GM19467 (cell line): Measurements from ENCODE around the gene CCBE1.

Source experiments
- ATAC-seq: cut with Tn5 transposase; IDR thresholded peaks from one replicate; pipeline ENCODE4 v1.9.1; 2021; ENCODE audit warnings: mild to moderate bottlenecking, moderate library complexity; ENCODE audit not compliant: unreplicated experiment

CCBE1 gene

DNA sequence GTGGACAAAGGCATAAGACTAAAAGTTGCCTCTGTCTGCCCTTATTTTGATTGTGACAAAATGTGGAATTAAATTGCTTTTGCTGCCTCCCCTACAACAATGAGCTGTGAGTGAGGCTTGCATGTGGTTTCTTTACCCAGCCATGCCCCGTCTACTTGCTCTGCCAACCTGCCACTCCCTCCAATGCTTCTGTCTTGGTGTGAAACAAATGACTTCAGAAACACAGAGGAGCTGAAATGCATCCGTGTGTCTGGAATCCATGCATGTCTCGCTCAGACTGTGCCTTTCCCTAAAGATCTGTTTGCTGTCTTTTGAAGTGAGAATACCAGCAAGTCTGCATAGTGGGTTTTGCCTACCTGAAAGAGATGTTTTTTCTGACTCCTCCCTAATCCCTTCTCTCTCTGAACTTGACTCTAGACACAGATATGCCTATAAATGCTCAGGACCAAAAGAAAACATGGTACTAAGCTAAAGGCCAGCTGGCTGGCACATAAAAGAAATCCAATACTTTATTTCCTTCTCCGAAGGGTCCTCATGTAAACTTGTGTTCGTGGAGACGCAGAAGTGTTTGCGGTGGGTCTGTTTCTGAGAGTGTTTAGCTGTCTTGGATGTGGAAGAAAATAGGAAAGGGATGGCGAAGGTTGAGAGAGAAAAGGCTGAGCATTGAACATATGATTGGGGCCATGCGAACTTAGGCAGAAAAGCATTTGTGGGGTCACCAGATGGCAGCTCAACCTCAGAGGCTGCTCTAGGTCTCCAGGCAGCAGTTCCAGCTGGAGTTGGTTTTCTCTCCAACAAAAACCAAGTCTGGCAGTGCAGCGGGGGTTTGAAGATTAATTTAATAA lies 120.5 kb downstream of the CCBE1 start:
- no peak for ATAC-seq

DNA sequence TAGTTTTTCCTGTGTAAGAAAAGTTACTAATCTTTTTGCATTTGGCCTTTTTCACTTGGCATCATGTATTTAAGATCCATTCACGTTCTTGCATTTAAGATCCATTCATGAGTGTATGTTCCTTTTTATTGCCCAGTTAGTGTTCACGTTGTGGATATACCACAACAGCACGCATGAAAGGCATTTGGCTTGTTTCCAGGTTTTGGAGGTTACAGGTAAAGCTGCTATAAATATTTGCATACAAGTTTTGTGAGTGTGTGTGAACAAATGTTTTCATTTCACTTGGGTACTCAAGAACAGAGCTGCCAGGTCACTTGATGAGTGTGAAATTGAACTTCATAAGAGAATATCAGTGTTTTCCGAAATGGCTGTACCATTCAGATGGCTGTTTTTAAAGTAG lies 121.2 kb downstream of the CCBE1 start:
- ATAC-seq = no peak

- ATAC-seq = no peak
These were observed 123.3 kb downstream of the CCBE1 start for GRCh38 chr18:59573962-59574361.

DNA sequence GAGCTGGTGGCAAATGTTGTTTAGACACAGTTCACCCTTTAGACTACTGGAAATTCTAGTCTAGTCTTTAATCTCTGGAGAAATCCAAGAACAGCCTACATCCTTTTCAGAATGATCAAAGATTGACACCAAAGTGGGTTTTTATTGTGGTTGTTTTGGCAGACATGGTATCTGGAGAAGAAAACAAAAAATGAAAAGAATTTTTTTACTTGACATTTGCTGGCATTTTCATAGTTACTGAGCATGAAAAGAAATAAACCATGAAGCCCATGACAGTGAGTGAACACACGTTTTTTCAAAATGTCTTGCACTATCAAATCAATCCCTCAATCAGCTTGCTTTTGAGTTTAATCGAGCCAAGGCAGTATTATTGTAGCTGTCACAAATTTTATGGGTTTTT lies 125.3 kb downstream of the CCBE1 start:
- no peak for ATAC-seq

- ATAC-seq = no peak
These were observed 126.4 kb downstream of the CCBE1 start for GRCh38 chr18:59570796-59571195.

DNA sequence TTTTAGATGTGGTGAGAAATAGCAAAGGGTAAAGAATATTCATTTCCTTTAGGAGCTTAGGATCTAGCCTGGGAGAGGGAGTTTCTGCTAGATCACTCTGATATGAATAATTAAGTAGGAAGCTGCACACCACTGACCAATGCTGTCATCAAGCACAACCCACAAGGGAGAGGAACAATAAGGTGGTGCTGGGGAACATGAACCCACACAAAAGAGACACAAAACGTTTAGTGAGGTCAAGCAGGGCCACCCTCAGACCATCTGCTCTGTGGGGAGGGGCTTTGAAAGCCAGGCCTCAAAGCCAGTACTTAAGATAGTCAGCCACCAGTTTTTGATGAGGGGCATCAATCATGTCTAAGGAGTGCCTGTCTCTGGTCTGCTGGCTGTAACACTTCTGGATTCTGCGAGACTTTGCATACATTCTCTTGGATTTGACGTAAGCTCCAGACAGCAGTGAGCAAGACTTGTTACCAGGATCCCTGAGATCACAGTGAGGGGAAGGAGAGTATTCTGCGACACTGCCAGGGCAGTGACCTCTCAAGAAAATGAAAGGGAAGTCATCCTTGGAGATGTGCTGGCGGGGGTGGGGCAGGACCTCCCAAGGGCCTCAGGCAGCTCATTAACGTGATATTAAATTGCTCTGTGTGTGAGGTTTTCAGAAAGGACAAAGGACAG lies 127.0 kb downstream of the CCBE1 start:
- no peak for ATAC-seq

GRCh38 chr18:59569390-59569791 lies 127.8 kb downstream of the CCBE1 start:
- no peak for ATAC-seq

DNA sequence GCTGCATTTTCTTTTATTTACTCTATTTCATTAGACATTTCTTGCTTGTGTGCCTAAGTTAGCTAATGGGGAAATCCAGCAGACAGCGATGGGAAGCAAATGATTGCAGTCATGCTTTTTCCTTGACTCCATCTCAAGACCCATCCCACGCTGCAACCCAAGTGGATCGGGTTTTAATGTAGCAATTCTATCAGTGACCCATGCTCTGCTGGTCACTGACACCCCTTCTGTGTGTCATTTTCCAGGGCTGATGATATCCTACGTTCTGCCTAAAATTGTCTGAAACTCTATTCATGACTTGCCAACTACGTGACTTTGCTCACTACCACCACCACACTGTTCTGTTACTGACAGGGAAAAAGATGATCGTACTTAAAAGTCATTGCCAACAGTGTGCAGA lies 129.8 kb downstream of the CCBE1 start:
- no peak for ATAC-seq

DNA sequence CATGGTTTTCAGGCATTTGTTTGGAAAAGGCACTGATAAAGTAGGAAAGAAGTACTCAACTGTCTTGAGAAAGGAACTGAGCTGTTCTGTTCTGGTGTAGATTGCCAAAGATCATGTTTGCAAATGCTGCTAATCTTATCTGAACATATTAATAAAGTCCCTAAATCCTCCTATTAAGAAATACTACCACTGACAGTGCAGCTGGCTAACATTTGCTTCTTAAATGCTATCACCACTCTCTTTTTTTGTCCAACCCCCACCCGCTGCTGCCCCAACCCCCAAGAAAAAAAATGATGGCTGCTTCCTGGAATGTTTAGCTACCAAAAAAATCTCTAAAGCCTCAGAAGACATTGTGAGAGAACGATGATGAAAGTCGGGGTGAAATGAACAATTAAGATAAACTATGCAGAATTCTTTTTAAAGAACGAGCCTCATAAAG lies 130.7 kb downstream of the CCBE1 start:
- no peak for ATAC-seq

- ATAC-seq = no peak
These were observed 131.3 kb downstream of the CCBE1 start for GRCh38 chr18:59565957-59566356.

GRCh38 chr18:59564561-59564960 lies 132.7 kb downstream of the CCBE1 start:
- ATAC-seq = no peak

- ATAC-seq = no peak
These were observed 133.9 kb downstream of the CCBE1 start for GRCh38 chr18:59563176-59563785.

DNA sequence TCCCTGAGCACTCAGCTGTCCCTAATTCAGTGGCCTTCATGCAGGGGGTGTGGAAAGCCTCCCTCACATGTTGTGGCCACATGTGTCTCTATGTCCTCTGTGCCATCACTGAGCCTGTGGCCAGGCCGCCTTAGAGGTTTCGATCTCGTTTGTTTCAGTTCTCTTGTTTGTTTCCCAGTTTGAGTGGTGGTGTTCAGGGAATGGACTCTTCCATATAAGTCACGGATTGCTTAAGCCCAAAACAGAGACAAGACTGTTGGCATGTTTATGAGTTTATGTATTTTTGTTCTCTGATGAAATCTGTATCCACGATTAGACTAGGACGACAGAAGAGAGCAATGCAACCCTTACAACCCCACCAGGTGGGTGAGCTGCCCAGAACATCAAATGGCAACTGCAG lies 134.5 kb downstream of the CCBE1 start:
- ATAC-seq = no peak

GRCh38 chr18:59561612-59562011 lies 135.6 kb downstream of the CCBE1 start:
- ATAC-seq = no peak

DNA sequence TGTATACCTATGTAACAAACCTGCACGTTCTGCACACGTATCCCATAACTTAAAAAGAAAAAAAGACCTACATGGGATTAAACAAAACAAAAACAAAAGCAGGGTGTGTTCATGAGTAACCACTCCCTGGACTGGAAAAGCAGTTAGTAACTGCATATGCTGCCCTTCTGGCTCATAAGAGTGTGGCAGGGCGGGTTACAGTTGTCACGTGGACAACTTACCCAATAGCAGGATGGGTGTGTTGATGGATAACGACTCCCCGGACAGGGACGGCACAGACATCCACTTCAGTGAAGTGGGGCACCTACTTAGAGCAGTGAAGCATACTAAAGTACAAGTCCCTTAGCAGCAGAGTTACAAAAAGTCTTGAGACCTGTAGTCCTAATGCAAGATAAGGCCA lies 136.7 kb downstream of the CCBE1 start:
- no peak for ATAC-seq

DNA sequence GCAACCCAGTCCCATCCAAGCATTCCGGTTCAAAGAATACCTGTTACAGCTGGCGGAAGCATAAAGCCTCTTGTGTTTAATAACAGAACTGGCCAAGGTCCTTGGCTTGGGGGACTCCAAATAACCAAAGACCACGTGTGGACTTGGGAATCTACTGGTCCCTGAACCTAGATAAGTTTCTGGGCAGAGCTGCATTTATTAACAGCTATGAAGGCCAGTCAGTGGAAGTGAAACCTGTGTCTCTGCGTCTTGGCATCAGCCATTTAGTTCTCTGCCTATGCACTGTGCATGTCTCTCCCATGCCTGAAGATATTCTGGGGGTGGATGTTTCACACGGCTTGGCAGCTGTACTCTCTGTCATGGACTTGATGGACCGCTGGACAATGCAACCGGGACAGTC lies 137.7 kb downstream of the CCBE1 start:
- no peak for ATAC-seq

- no peak for ATAC-seq
These were observed 141.1 kb downstream of the CCBE1 start for GRCh38 chr18:59555995-59556659.

DNA sequence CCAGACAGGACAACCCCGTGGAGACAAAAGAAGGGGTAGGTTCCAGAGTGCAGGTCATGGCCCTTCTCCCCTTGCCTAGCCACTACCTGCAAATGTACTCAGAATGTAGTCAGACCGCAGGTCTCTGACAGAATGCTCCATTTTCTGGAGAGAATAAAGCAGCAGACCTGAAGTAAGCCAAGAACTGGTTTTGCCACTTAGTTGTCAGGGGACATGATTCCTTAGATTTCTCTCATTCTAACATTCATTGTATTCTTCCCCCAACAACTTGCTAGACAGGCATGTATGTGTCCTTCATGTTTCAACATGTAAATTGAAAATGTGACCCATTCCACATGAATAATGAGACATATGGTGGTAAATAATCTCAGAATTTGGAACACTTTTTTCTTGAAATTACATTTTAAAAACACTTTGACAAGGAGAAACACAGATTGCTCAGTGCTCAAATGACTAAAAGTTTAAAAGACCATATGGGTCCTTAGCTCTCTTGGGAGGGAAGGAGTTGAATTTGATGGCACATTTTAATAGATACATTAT lies 142.4 kb downstream of the CCBE1 start:
- no peak for ATAC-seq

DNA sequence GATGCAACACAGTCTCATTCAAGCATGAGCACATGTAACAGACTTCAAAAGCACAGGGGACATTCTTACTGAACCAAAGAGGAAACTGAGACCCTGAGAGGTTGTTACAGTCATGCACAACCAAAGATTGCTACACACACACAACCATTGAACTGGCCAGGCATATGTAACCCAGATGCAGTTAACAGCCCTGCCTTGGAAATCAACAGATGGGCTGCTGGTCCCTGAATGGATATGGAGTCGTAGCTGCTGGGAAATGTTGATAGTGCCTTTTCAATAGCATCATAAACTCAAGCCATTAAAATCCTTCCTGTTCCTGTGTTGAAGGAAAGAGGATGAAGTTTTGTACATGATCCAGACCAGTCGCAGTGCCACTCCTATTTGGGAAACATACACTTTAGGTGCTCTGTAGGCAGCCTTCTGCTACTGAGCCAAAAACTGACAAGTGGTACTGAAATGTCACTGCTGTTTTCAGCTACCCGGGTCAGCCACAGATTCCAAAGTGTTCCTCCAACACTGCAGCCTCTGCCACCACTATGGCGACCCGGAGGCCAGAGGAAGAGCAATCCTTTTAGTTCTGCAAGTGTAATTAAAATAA lies 143.9 kb downstream of the CCBE1 start:
- ATAC-seq = no peak

DNA sequence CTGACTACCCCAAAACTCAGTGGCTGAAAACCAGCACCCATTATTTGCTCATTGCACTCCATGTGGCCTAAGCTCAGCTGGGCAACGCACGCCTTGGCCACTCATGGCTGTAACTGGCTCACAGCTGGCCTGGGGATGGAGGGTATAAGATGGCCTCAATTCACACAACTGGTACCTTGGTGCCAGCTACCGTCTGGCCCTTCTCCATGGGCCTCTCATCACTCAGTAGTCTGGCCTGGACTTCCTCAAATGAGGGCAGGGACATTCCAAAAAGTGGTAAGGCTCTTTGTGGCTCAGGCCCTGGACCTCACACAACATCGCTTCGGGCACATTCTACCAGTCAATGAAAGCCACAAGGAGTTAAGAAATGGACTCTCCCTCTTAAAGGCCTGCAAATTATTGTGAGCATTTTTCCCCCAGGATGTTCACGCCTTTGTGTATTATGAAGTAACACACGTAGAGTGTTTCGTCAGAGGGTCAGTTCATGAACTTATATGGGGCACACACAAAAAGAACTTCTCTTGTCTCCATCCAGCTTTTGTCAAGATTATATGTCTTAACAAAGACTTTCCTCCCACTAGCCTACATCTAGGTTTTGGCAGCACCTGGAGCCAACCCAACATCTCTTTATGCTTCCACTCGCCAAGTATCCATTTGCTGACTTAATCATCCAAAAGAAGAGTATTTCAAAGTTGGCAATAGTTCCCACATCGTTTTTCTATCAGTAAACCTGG lies 145.2 kb downstream of the CCBE1 start:
- ATAC-seq = no peak
